Lower leg skin (tissue), 3 donors: ENCODE measurements around the gene KLHL21.

ENCODE experiments used
- CTCF ChIP-seq, 3 donors: fragments of 450-650 bp; IDR thresholded peaks; one replicate each; pipeline ENCODE4 v1.5.1; 2016; ENCODE audit warnings: antibody characterized with exemption in 3 of 3, mild to moderate bottlenecking in 3 of 3, moderate library complexity in 2 of 3
- POLR2A ChIP-seq, 2 donors: fragments of 450-650 bp; IDR thresholded peaks; one replicate each; pipeline ENCODE4 v1.6.1; 2016 to 2017; ENCODE audit warnings: antibody characterized with exemption in 2 of 2, mild to moderate bottlenecking in 1 of 2, moderate library complexity in 1 of 2

- TF ChIP-seq CTCF (IDR thresholded peaks at IDR 0.05) (no peak), POLR2A (IDR thresholded peaks at IDR 0.05) (no peak)
These were observed 707 bp upstream of the KLHL21 start for GRCh38 chr1:6603238-6603914.
